Measurements from ENCODE around the gene ZBTB47.

The ZBTB47 gene

GRCh38 chr3:42674146-42674545 lies 20.6 kb downstream of the ZBTB47 start:
- H3K4me1 ChIP-seq (ENCODE audit: insufficient read depth, poor library complexity, severe bottlenecking) = no peaks in the 10 kb centered on the region
- no peaks in the 10 kb centered on the region for H3K36me3 ChIP-seq (ENCODE audit: low read depth)
- H3K9me3 ChIP-seq (ENCODE audit: severe bottlenecking) = peaks cover 2% of the 10 kb centered on the region
- ATAC-seq (ENCODE audit: low read depth) = no peak
- DNase-seq (ENCODE audit: low spot score) = no peak
- no peak overlapping the region for H3K4me3 ChIP-seq (ENCODE audit: severe bottlenecking)
- H3K27ac ChIP-seq (ENCODE audit: poor library complexity, severe bottlenecking) = no peak overlapping the region
- H3K27me3 ChIP-seq (ENCODE audit: insufficient read depth, poor library complexity, severe bottlenecking) = no peaks in the 10 kb centered on the region
- TF ChIP-seq CTCF (IDR thresholded peaks at IDR 0.05; ENCODE audit: poor library complexity, severe bottlenecking) = no peak

- DNase-seq (ENCODE audit: low spot score) (no peak), ATAC-seq (ENCODE audit: low read depth) (no peak)
- TF ChIP-seq CTCF (IDR thresholded peaks at IDR 0.05; ENCODE audit: poor library complexity, severe bottlenecking) = no peak
- H3K36me3 ChIP-seq (ENCODE audit: low read depth) = no peaks in the 10 kb centered on the region
- no peaks in the 10 kb centered on the region for H3K27me3 ChIP-seq (ENCODE audit: insufficient read depth, poor library complexity, severe bottlenecking)
- H3K9me3 ChIP-seq (ENCODE audit: severe bottlenecking) = peaks cover 2% of the 10 kb centered on the region
- H3K4me3 ChIP-seq (ENCODE audit: severe bottlenecking) = no peak overlapping the region
- H3K27ac ChIP-seq (ENCODE audit: poor library complexity, severe bottlenecking) = no peak overlapping the region
- no peaks in the 10 kb centered on the region for H3K4me1 ChIP-seq (ENCODE audit: insufficient read depth, poor library complexity, severe bottlenecking)
These were observed 22.4 kb downstream of the ZBTB47 start for GRCh38 chr3:42675909-42676308.

- no peak for DNase-seq (ENCODE audit: low spot score)
- Histone ChIP-seq H3K4me3 (ENCODE audit: severe bottlenecking) (no peak overlapping the region), H3K27me3 (ENCODE audit: insufficient read depth, poor library complexity, severe bottlenecking) (no peaks in the 10 kb centered on the region), H3K4me1 (ENCODE audit: insufficient read depth, poor library complexity, severe bottlenecking) (no peaks in the 10 kb centered on the region), H3K36me3 (ENCODE audit: low read depth) (no peaks in the 10 kb centered on the region), H3K9me3 (ENCODE audit: severe bottlenecking) (peaks cover 2% of the 10 kb centered on the region), H3K27ac (ENCODE audit: poor library complexity, severe bottlenecking) (no peak overlapping the region)
- no peak for TF ChIP-seq CTCF (IDR thresholded peaks at IDR 0.05; ENCODE audit: poor library complexity, severe bottlenecking)
- ATAC-seq (ENCODE audit: low read depth) = no peak
These were observed 24.9 kb downstream of the ZBTB47 start for GRCh38 chr3:42678447-42678846.

- ATAC-seq (ENCODE audit: low read depth) (no peak), DNase-seq (ENCODE audit: low spot score) (no peak)
- Histone ChIP-seq H3K9me3 (ENCODE audit: severe bottlenecking) (peaks cover 2% of the 10 kb centered on the region), H3K27me3 (ENCODE audit: insufficient read depth, poor library complexity, severe bottlenecking) (peaks cover 2% of the 10 kb centered on the region), H3K4me1 (ENCODE audit: insufficient read depth, poor library complexity, severe bottlenecking) (peaks cover 4% of the 10 kb centered on the region), H3K27ac (ENCODE audit: poor library complexity, severe bottlenecking) (no peak overlapping the region), H3K4me3 (ENCODE audit: severe bottlenecking) (no peak overlapping the region), H3K36me3 (ENCODE audit: low read depth) (no peaks in the 10 kb centered on the region)
- no peak for TF ChIP-seq CTCF (IDR thresholded peaks at IDR 0.05; ENCODE audit: poor library complexity, severe bottlenecking)
These were observed 26.8 kb downstream of the ZBTB47 start for GRCh38 chr3:42680271-42680670.

- Histone ChIP-seq H3K27me3 (ENCODE audit: insufficient read depth, poor library complexity, severe bottlenecking) (peaks cover 8% of the 10 kb centered on the region), H3K27ac (ENCODE audit: poor library complexity, severe bottlenecking) (no peak overlapping the region), H3K9me3 (ENCODE audit: severe bottlenecking) (peaks cover under 1% of the 10 kb centered on the region), H3K4me1 (ENCODE audit: insufficient read depth, poor library complexity, severe bottlenecking) (peaks cover 4% of the 10 kb centered on the region), H3K36me3 (ENCODE audit: low read depth) (no peaks in the 10 kb centered on the region), H3K4me3 (ENCODE audit: severe bottlenecking) (no peak overlapping the region)
- ATAC-seq (ENCODE audit: low read depth) (no peak), DNase-seq (ENCODE audit: low spot score) (no peak)
- TF ChIP-seq CTCF (IDR thresholded peaks at IDR 0.05; ENCODE audit: poor library complexity, severe bottlenecking) = no peak
These were observed 27.3 kb downstream of the ZBTB47 start for GRCh38 chr3:42680806-42681205.
